KBM-7 (cell line): Measurements from ENCODE around the gene SGCD.

Experiments
- DNase-seq: peaks from one replicate; pipeline ENCODE4 v3.0.0-alpha.2; 2015
- in situ Hi-C: fragments of 300-500 bp; cut with MboI; formaldehyde crosslinking; loops from 2 replicates; pipeline ENCODE4 v1.14.3; 2020; ENCODE audit warnings: low sequenced_read_pairs, low pct_unique_long_range_greater_than_20kb, mixed read lengths

Gene SGCD

GRCh38 chr5:156326718-156327259 lies at the start of gene SGCD:
Gene SGCD (plus strand): TSS chr5:156327164.
- in situ Hi-C loops, result no loop called here
- no peak for DNase-seq

GRCh38 chr5:156277290-156277689 lies 49.7 kb upstream of the SGCD start:
- DNase-seq, result no peak
- in situ Hi-C loops, result no loop called here

GRCh38 chr5:156295431-156295830 lies 31.5 kb upstream of the SGCD start:
- in situ Hi-C loops, result no loop called here
- no peak for DNase-seq

GRCh38 chr5:156310115-156310514 lies 16.8 kb upstream of the SGCD start:
- no peak for DNase-seq
- in situ Hi-C loops, result no loop called here

- no peak for DNase-seq
- in situ Hi-C loops, result no loop called here
These were observed 13.9 kb upstream of the SGCD start for GRCh38 chr5:156312897-156313694.

- no peak for DNase-seq
- in situ Hi-C loops, result no loop called here
These were observed 12.5 kb upstream of the SGCD start for GRCh38 chr5:156314416-156314815.

- in situ Hi-C loops, result no loop called here
- DNase-seq, result no peak
These were observed 4.3 kb upstream of the SGCD start for GRCh38 chr5:156322666-156323065.

GRCh38 chr5:156327296-156327695 lies 332 bp downstream of the SGCD start:
- in situ Hi-C loops, result no loop called here
- no peak for DNase-seq

GRCh38 chr5:156328161-156328560 lies 1.2 kb downstream of the SGCD start:
- in situ Hi-C loops, result no loop called here

GRCh38 chr5:156328766-156329165 lies 1.8 kb downstream of the SGCD start:
- in situ Hi-C loops, result no loop called here
- DNase-seq, result no peak

More at GRCh38 chr5:156328161-156328560, 1.2 kb downstream of the SGCD start:
- no peak for DNase-seq

- in situ Hi-C loops, result no loop called here
- no peak for DNase-seq
These were observed 2.2 kb downstream of the SGCD start for GRCh38 chr5:156329171-156329611.

GRCh38 chr5:156330141-156330870 lies 3.3 kb downstream of the SGCD start:
- no peak for DNase-seq
- in situ Hi-C loops, result no loop called here

GRCh38 chr5:156331181-156331580 lies 4.2 kb downstream of the SGCD start:
- in situ Hi-C loops, result no loop called here
- no peak for DNase-seq

GRCh38 chr5:156331845-156332244 lies 4.9 kb downstream of the SGCD start:
- in situ Hi-C loops, result no loop called here
- DNase-seq, result no peak

- in situ Hi-C loops, result no loop called here
- no peak for DNase-seq
These were observed 5.3 kb downstream of the SGCD start for GRCh38 chr5:156332245-156332644.

GRCh38 chr5:156339139-156339841 lies 12.3 kb downstream of the SGCD start:
- DNase-seq, result no peak
- in situ Hi-C loops, result no loop called here

- no peak for DNase-seq
- in situ Hi-C loops, result no loop called here
These were observed 13.9 kb downstream of the SGCD start for GRCh38 chr5:156340893-156341292.

GRCh38 chr5:156350256-156350655 lies 23.3 kb downstream of the SGCD start:
- DNase-seq, result no peak
- in situ Hi-C loops, result no loop called here

- in situ Hi-C loops, result no loop called here
- DNase-seq, result no peak
These were observed 24.5 kb downstream of the SGCD start for GRCh38 chr5:156351423-156351822.

- DNase-seq, result no peak
- in situ Hi-C loops, result no loop called here
These were observed 27.6 kb downstream of the SGCD start for GRCh38 chr5:156354571-156354970.
